LHCN-M2 (cell line): ENCODE results near the gene ZNF93. TPM values are rescaled to one million over a fixed set of nuclear protein-coding genes. Genes with fewer than 3 reads are reported as not detected.
"Not testable (repeated sequence)": the region's sequence is repeated elsewhere in the genome, so short reads cannot be mapped to it uniquely, and the experiment has no call there.

Experiments used
- DNase-seq: peaks from one replicate; pipeline ENCODE4 v3.0.0-alpha.2; 2012; ENCODE audit warnings: low read depth
- total RNA-seq: library from RNA; depleted of rRNA; stranded (reverse); fragments of >200 nt; gene quantifications from 2 replicates; pipeline ENCODE4 v1.2.3, GENCODE V29; 2014; rRNA removed

The ZNF93 gene
- total RNA-seq, 1 experiment from 2014 or later = 30.8 TPM

GRCh38 chr19:19937403-19937802 is 36.7 kb downstream of the ZNF93 start:
- no peak for DNase-seq

- DNase-seq = no peak
These were observed 37.7 kb downstream of the ZNF93 start for GRCh38 chr19:19938449-19938848.

- no peak for DNase-seq
These were observed 43.3 kb downstream of the ZNF93 start for GRCh38 chr19:19943848-19944582.

- no peak for DNase-seq
These were observed 43.8 kb downstream of the ZNF93 start for GRCh38 chr19:19944583-19944880.

- DNase-seq = no peak
These were observed 45.5 kb downstream of the ZNF93 start for GRCh38 chr19:19946226-19946625.

GRCh38 chr19:19948800-19949199 is 48.1 kb downstream of the ZNF93 start:
- DNase-seq = no peak

GRCh38 chr19:19955208-19955607 is 54.5 kb downstream of the ZNF93 start:
- no peak for DNase-seq

- DNase-seq = no peak
These were observed 55.8 kb downstream of the ZNF93 start for GRCh38 chr19:19956434-19957075.

- not testable (repeated sequence) for DNase-seq
These were observed 57.0 kb downstream of the ZNF93 start for GRCh38 chr19:19957766-19958165.

- peak; percentile 40 for DNase-seq
These were observed 58.5 kb downstream of the ZNF93 start for GRCh38 chr19:19959151-19959799.

- no peak for DNase-seq
These were observed 63.7 kb downstream of the ZNF93 start for GRCh38 chr19:19964416-19964815.

GRCh38 chr19:19966126-19966525 is 65.4 kb downstream of the ZNF93 start:
- not testable (repeated sequence) for DNase-seq

GRCh38 chr19:19966862-19967261 is 66.1 kb downstream of the ZNF93 start:
- DNase-seq = no peak

Other genes with a start within 250 kb of the ZNF93 start
- 106 and 133 TPM in 2 replicates for gene ATP13A1, start 237.3 kb upstream of the ZNF93 start, total RNA-seq
- gene ZNF101, start 232.1 kb upstream of the ZNF93 start, total RNA-seq = 5.5 and 10.6 TPM in 2 replicates
- gene ZNF14, start 167.8 kb upstream of the ZNF93 start, total RNA-seq = 3.1 and 4.0 TPM in 2 replicates
- 9.4 and 15.0 TPM in 2 replicates for gene ZNF506, start 79.2 kb upstream of the ZNF93 start, total RNA-seq
- 9.9 and 11.2 TPM in 2 replicates for gene ZNF253, start 35.1 kb upstream of the ZNF93 start, total RNA-seq
- 1.2 and 4.3 TPM in 2 replicates for gene ZNF682, start 138.6 kb downstream of the ZNF93 start, total RNA-seq
- 0.11 and 0.32 TPM in 2 replicates for gene ZNF90, start 177.1 kb downstream of the ZNF93 start, total RNA-seq